ENCODE results near the gene PDAP1.
"Not testable (repeated sequence)": the region's sequence is repeated elsewhere in the genome, so short reads cannot be mapped to it uniquely, and the experiment has no call there.

The PDAP1 gene

DNA sequence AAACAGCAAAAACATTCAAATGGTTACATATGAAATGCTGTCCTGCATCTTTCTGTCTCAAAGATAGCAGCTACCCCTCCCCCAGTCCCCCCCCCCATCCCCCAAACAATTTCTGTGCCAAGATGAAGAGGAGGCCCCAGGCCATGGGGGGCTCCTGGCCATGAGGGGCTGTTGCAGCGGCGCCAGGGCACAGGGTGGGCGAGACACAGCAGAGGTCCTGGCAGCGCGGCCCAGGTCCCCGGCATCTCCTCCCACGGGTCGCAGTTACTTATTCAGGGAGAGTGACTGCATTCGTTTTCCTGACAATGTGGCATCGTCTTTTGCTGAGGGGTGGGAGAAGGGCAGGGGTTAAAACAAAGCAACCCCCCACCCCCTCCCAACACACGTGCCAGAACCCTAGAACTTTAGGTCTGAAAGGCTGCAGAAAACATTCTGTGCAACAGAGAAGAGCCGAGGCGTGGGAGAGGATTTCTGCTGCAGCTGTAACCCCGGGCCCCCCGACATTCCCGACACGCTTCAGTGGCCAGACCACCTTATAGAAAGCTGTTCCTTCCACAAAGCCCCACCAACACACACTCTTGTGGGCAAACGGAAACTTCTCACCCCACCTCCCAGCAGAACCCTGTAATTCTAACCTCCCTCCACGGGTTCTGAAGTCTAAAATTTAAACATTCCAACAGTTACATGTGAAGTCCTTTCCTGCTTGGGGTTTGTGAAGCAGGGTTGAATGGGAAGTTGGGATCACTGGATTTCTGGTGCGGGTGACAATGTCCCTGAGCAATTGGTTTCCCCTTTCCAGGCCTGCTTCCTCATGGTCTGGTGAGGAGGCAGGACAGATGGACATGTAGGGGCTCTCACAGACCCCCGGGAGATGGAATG, 11.7 kb downstream of the PDAP1 start:
- DNase-seq (ENCODE audit: low read depth in 2 of 2), result no peak

GRCh38 chr7:99395616-99396327, 12.6 kb downstream of the PDAP1 start:
- no peak for DNase-seq (ENCODE audit: low read depth in 2 of 2)

DNA sequence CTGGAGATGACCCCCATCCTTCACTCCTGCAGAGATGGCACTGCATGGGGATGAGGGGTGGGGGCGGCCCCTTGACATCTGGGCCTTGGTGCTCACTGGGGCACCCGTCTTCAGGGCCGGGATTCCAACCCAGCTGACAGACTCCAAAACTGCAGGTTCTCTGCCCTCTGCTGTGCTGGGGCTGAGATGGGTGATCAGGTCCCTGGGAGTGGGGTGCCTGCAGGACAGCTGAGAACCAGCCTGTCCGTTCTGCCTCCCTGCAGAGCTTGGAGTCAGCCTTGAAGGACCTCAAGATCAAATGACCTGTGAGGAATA, 14.3 kb downstream of the PDAP1 start:
- DNase-seq (ENCODE audit: low read depth in 2 of 2), result no peak

DNA sequence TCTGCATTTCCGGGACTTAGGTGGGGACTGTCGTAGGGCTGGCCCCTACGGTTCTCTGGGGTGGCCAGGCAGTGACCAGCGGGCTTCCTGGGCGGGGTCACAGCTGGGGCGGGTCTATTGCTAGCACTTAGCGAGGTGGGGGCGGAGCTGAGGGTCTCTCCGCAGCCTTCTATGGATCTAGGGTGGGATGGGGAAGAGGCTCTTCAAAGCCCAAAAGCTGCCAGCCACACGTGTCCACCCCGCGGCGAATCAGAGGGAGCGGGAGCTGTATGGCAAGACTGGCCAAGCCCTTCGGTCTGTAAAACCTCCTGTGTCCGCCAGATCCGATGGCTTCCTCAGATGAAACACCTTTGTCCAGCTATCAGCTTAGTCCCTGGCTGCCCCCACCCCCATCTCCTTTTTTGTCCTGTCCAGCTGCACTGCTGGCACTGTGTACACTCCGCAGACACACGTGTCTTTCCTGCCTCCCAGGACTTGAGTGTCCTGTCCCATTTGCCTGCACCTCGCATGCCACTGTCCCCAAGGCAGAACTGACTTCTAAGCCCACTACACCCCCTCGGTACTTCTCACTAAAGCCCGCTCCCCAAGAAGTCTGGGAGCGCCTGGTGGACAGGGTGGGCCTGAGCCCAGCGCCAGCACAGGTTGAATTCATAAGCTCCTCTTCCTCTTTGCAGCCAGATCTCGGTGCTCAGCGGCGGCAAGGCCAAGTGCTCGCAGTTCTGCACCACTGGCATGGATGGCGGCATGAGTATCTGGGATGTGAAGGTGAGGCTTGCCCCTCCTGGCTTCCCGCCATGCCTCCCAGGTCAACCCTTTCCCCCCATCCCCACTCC, 14.8 kb downstream of the PDAP1 start:
- DNase-seq (ENCODE audit: low read depth in 2 of 2), result no peak

GRCh38 chr7:99392659-99393354, 15.6 kb downstream of the PDAP1 start:
- peak; percentile 57 to 62 for DNase-seq (ENCODE audit: low read depth in 2 of 2)

GRCh38 chr7:99392046-99392445, 16.4 kb downstream of the PDAP1 start:
- no peak for DNase-seq (ENCODE audit: low read depth in 2 of 2)

- no peak for DNase-seq (ENCODE audit: low read depth in 2 of 2)
These were observed 17.3 kb downstream of the PDAP1 start for GRCh38 chr7:99390941-99391602.

DNA sequence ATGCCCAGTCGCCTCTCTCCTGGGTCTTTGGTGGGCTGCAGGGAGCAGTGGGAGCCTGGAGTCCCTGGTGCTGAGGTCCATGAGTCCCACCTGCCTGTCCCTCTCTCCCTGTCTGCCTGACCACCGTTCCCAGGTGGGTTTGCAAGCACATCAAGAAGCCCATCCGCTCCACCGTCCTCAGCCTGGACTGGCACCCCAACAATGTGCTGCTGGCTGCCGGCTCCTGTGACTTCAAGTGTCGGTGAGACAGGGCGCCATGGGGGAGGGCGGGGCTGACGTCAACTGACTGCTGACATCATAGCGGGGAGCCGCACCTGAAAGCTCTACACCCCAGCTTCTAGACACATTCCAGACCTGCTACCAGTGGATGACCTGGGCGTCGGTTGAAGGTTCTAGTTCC, 18.6 kb downstream of the PDAP1 start:
- no peak for DNase-seq (ENCODE audit: low read depth in 2 of 2)

GRCh38 chr7:99387912-99388311, 20.5 kb downstream of the PDAP1 start:
- no peak for DNase-seq (ENCODE audit: low read depth in 2 of 2)

GRCh38 chr7:99387239-99387635, 21.2 kb downstream of the PDAP1 start:
- not testable (repeated sequence) for DNase-seq (ENCODE audit: low read depth in 2 of 2)

DNA sequence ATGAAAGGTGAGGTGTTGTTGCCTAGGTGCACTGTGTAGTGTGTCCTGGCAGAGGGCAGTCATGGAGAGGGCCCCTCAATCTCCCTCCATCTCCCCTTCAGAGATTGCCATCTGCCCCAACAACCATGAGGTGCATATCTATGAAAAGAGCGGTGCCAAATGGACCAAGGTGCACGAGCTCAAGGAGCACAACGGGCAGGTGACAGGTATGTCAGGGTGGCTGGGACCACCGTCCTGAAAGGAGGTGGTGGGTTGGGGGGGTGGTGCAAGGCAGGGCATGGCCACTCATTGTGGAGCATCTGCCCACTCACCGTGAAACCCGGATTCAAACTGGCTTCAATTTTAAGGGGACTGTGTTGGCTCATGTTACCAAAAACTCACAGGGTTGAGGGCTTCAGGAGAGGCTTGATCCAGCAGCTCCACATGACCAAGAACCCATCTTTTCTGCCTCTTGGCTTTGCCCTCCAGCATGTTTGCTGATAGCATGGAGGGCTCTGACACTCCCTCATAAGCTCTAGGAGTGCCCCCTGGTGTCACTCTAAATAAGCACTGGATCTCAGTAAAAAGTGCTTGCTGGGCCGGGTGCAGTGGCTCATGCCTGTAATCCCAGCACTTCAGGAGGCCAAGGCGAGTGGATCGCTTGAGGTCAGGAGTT, 21.7 kb downstream of the PDAP1 start:
- DNase-seq (ENCODE audit: low read depth in 2 of 2), result no peak

DNA sequence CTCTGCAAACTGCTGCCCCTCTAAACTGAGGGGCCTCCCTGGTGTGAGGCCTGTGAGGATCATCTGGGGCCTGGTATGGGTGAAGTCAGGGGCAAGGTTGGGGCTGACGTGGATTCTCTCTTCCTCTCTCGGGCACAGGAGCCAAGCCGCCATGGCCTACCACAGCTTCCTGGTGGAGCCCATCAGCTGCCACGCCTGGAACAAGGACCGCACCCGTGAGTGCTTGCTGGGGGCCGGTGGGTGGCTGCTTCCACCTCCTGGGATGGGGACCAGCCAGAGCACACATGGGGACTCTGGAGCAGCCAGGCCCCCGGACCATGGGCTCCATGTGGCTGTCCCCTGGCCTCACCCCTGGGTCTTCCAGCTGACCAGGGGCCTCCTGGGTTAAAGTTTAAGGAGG, 22.8 kb downstream of the PDAP1 start:
- DNase-seq (ENCODE audit: low read depth in 2 of 2), result no peak

DNA sequence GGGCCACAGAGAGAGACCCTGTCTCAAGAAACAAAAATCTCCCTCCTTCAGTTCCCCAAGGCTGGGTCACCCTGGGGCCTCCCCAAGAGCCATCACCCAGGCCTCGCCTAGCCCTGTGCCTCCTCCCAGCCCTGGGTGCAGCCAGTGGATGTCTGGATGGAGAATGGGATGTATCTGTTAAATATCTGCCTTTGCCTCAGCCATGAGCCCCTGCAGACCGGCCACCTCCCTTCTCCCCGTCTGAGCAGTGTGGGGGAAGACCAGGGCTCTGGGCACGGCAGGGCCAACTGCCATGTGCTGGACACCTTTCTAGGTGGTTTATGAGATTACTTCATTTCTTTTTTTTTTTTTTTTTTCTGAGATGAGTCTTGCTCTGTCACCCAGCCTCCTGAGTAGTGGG, 23.9 kb downstream of the PDAP1 start:
- DNase-seq (ENCODE audit: low read depth in 2 of 2), result no peak

GRCh38 chr7:99383791-99384370, 24.5 kb downstream of the PDAP1 start:
- no peak for DNase-seq (ENCODE audit: low read depth in 2 of 2)

DNA sequence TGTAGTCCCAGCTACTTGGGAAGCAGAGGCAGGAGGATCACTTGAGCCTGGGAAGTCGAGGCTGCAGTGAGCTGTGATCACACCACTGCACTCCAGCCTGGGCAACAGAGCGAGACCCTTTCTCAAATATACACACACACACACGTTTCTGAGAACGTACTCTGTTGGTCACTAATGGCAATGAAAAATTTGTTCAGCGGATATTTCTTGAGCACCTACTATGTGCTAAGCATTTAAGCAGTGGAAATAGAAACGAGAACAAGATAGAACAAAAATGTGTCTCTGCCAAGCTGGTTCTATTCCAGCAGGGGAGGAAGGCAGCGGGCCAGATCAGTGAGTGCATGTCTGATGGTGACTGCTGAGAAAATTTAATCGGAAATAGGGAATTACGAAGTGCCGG, 25.2 kb downstream of the PDAP1 start:
- no peak for DNase-seq (ENCODE audit: low read depth in 2 of 2)

GRCh38 chr7:99381664-99382075, 26.7 kb downstream of the PDAP1 start:
- DNase-seq (ENCODE audit: low read depth in 2 of 2), result no peak

GRCh38 chr7:99380823-99381663, 27.4 kb downstream of the PDAP1 start:
- DNase-seq (ENCODE audit: low read depth in 2 of 2), result peak; percentile 72 to 78

- no peak for DNase-seq (ENCODE audit: low read depth in 2 of 2)
These were observed 28.2 kb downstream of the PDAP1 start for GRCh38 chr7:99380032-99380822.

GRCh38 chr7:99379693-99380031, 28.7 kb downstream of the PDAP1 start:
- DNase-seq (ENCODE audit: low read depth in 2 of 2), result not testable (repeated sequence)

Data from stimulated activated CD8-positive, alpha-beta memory T cell treated with anti-CD3 and anti-CD28 coated beads, Interleukin-7, amount 100 ng/mL, for 1 hour (primary cell).